IPS DF 19.7 (cell line): Measurements from ENCODE around the gene LRCOL1.
"Not testable (repeated sequence)": the region's sequence is repeated elsewhere in the genome, so short reads cannot be mapped to it uniquely, and the experiment has no call there.

Experiments used
- DNase-seq: peaks from one replicate; pipeline ENCODE4 v3.0.0-alpha.2; 2013; ENCODE audit warnings: low read depth, low spot score

The LRCOL1 gene

GRCh38 chr12:132600048-132601032 is 10.0 kb downstream of the LRCOL1 start:
- DNase-seq = no peak

- not testable (repeated sequence) for DNase-seq
Measured at GRCh38 chr12:132599502-132599901, 10.9 kb downstream of the LRCOL1 start.

DNA sequence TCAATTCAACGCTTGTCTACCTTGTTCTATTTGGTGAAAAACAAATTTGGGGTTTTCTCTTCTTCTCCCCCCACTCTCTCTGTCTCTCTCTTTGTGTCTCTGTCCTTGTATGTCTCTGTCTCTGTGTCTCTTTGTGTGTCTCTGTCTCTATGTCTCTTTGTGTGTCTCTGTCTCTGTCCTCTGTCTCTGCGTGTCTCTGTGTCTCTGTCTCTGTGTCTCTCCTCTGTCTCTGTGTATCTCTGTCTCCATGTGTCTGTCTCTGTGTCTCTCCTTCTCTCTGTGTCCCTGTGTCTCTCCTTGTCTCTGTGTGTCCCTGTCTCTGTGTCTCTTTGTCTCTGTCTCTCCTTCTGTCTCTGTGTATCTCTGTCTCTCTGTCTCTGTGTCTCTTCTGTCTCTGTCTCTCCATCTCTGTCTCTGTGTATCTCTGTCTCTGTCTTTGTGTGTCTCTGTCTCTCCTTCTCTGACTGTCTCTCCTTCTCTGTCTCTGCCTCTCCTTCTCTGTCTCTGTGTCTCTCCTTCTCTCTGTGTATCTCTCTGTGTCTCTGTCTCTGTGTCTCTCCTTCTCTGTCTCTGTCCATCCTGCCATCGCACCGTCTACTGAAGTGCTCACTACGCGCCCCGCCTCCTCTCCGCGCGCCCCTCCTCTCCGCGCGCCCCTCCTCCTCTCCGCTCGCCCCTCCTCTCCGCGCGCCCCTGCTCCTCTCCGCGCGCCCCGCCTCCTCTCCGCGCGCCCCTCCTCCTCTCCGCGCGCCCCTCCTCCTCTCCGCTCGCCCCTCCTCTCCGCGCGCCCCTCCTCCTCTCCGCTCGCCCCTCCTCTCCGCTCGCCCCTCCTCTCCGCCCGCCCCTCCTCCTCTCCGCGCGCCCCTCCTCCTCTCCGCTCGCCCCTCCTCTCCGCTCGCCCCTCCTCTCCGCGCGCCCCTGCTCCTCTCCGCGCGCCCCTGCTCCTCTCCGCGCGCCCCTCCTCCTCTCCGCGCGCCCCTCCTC is 12.8 kb downstream of the LRCOL1 start:
- no peak for DNase-seq

GRCh38 chr12:132596016-132596415 is 14.4 kb downstream of the LRCOL1 start:
- no peak for DNase-seq

- DNase-seq = no peak
Measured at GRCh38 chr12:132595183-132595582, 15.2 kb downstream of the LRCOL1 start.

- DNase-seq = peak; percentile 88
Measured at GRCh38 chr12:132593938-132594358, 16.4 kb downstream of the LRCOL1 start.

DNA sequence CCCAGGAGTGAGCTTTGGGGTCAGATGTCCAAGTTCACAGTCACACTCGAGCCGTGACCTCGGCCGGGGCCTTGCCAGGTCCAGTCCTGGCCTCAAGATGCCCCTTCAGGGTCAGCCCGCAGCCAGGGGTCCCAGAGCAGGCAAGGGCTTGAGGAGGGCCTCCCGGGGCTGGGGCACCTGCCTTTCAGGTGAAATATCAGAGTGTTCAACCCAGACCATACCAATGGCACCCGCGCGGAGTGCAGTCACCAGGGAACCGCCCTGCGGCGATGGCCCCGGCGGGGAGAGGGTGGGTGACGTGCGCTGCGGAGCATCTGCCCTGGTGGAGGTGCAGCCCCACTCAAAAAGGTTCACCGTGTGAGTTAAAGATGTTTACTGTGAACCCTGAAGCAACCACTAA is 16.9 kb downstream of the LRCOL1 start:
- DNase-seq = no peak

- DNase-seq = no peak
Measured at GRCh38 chr12:132593071-132593470, 17.3 kb downstream of the LRCOL1 start.

GRCh38 chr12:132592282-132592970 is 18.0 kb downstream of the LRCOL1 start:
- DNase-seq = no peak

DNA sequence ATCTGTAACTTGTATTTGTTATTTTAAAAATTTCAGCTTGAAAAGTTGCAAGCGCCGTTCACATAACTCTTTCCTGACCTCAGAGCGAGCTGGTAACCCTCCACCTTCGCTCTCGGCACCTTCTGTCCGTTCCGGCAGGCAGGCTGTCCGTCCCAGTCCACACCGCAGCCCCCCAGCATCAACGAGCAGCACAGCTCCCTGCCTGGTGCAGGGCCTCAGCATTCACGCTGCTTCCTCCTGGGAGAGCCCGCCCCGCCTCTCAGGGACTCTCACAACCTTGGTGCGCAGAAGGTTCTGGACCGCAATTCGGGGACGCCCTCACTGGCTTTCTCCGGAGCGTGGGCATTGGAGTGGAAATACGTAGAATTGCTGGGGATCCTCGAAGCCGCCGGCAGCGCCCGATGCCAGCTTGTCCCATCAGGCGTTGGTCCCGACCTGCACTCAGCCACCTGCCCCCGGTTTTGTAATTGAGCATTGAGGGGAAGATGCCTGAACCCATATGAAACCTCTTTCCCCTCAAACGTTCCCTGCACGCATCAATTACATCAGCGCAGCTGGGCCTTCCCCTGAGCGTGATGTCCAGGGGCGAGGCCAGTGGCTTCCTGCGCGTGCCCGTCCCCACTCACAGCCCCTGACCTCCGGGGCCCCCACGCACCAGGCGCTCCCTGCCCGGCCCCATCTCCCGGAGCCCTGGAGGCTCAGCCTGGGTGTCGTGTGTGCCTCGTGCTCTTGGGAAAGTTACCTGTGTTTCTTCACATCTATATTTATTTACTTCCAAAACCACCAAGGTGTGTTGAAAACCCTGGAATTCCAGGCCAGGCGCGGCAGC is 19.1 kb downstream of the LRCOL1 start:
- DNase-seq = no peak

DNA sequence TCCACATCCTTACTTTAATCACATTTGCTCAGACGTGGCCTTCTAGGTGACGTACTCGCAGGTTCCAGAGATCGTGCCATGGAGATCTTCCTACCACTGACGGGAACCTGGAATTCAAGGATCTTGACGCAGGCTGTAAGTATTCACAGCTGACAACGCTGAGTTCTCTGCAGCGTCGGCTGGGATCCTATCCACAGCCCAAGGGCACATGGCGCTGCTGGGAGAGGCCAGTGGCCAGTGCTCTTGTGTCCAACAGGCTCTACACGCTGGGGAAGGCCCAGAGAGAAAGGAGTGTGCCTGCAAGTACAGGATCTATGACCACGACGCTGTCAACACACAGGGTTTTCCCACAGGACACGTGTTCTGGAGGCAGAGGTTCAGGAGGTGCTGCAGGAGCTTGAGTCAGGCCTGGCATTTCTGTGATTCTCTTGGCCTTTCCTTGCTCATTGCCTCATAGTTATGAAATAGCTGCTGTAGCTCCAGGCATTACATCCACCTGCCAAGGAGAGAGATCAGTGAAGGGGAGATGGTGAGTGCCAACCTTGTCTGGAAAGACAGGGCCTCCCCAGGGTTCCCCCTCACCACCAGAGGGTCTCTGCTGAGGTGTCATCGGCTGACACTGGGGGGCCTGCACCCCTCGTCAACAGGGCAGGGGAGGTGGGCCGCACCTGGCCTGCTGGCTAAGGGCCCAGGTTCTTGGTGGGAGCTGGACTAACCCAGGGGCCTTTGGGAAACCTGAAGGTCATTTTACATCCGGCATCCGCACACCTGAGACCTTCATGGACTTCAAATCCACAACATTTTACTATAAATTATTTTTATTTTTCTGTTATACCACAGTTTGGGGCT is 21.3 kb downstream of the LRCOL1 start:
- no peak for DNase-seq

DNA sequence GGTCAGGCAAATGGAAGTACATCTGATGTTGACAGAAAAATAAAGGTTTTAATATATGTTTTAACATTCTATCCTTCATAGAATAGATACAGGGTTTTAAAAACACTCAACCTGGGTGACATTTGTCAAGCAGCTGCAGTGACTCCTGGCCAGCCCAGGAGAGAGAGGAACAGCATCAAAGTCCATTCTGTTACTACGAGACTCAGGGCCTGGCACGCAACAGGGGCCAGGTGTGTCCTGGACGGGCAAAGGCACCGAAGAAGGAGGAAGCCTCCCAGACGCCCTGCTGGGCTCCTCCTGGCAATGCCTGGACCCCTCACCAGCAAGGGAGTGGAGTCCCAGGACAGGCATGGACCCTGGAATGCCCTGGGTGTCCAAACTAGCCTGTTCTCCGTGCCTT is 22.1 kb downstream of the LRCOL1 start:
- no peak for DNase-seq

DNA sequence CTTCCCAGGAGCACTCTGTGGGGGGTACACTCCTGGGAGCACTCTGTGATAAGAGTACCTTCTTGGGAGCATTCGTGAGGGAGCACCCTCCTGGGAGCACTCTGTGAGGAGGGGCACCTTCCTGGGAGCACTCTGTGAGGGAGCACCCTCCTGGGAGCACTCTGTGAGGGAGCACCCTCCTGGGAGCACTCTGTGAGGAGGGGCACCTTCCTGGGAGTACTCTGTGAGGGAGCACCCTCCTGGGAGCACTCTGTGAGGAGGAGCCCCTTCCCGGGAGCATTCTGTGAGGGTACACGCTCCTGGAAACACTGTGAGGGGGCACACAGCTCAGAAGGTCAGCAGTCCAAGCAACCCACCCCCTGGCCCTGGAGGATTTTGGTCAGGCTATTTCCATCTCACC is 22.6 kb downstream of the LRCOL1 start:
- DNase-seq = no peak

DNA sequence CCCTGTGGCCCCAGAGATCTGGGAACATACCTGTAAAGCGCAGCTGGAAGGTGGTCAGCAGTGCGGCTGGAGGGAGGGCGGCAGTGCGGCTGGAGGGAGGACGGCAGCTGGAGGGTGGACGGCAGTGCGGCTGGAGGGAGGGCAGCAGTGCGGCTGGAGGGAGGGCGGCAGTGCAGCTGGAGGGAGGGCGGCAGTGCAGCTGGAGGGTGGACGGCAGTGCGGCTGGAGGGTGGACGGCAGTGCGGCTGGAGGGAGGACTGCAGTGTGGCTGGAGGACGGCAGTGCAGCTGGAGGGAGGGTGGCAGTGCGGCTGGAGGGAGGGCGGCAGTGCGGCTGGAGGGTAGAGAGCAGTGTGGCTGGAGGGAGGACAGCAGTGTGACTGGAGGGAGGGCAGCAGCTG is 23.5 kb downstream of the LRCOL1 start:
- DNase-seq = no peak

- no peak for DNase-seq
Measured at GRCh38 chr12:132585177-132585576, 25.2 kb downstream of the LRCOL1 start.

GRCh38 chr12:132584429-132584828 is 26.0 kb downstream of the LRCOL1 start:
- DNase-seq = no peak

- DNase-seq = no peak
Measured at GRCh38 chr12:132583736-132584135, 26.6 kb downstream of the LRCOL1 start.

DNA sequence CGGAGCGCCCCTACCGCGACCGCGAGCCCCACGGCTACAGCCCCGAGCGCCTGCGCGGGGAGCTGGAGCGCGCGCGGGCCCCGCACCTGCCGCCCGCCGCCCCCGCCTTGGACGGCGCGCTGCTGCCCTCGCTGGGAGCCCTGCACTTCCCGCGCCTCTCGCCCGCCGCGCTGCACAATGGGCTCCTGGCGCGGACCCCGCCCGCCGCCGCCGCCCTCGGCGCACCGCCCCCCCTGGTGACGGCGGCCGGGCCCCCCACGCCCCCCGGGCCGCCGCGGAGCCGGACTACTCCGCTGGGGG is 27.0 kb downstream of the LRCOL1 start:
- no peak for DNase-seq

GRCh38 chr12:132582582-132583410 is 27.6 kb downstream of the LRCOL1 start:
- DNase-seq = no peak
